Liver (tissue), 9 donors: ENCODE data around the gene DNAJC15. TPM values are rescaled to one million over a fixed set of nuclear protein-coding genes. Genes with fewer than 3 reads are reported as not detected.

Experiments
- DNase-seq: peaks from one replicate; pipeline ENCODE4 v3.0.0-alpha.2; 2017; ENCODE audit warnings: low spot score
- H3K27ac ChIP-seq, 2 donors: one replicate each; pipeline ENCODE4 v1.7.0; 2013; ENCODE audit warnings: inconsistent platforms in 2 of 2, low read length in 2 of 2, control low read depth in 1 of 2, low read depth in 1 of 2, mild to moderate bottlenecking in 1 of 2
- H3K27me3 ChIP-seq, 4 donors: one replicate each; pipeline versions ENCODE4 v1.6.1 to v1.7.0; 2013; ENCODE audit warnings: low read length in 3 of 4, inconsistent platforms in 1 of 4, mild to moderate bottlenecking in 1 of 4, moderate library complexity in 1 of 4; ENCODE audit not compliant: control insufficient read depth in 4 of 4, insufficient read depth in 4 of 4
- H3K36me3 ChIP-seq, 4 donors: one replicate each; pipeline versions ENCODE4 v1.6.1 to v1.7.0; 2013; ENCODE audit warnings: low read length in 3 of 4, mild to moderate bottlenecking in 3 of 4, low read depth in 1 of 4, moderate library complexity in 1 of 4; ENCODE audit not compliant: control insufficient read depth in 4 of 4, insufficient read depth in 3 of 4
- H3K4me1 ChIP-seq, 4 donors: one replicate each; pipeline versions ENCODE4 v1.6.1 to v1.7.0; 2013; ENCODE audit warnings: low read length in 3 of 4, mild to moderate bottlenecking in 3 of 4, moderate library complexity in 1 of 4; ENCODE audit not compliant: control insufficient read depth in 4 of 4, insufficient read depth in 4 of 4
- H3K4me3 ChIP-seq, 3 donors: one replicate each; pipeline versions ENCODE4 v1.6.1 to v1.7.0; 2013; ENCODE audit warnings: low read length in 3 of 3, control low read depth in 1 of 3, low read depth in 1 of 3, mild to moderate bottlenecking in 1 of 3
- H3K9ac ChIP-seq, 2 donors: one replicate each; pipeline ENCODE4 v1.7.0; 2013; ENCODE audit warnings: low read length in 2 of 2, mild to moderate bottlenecking in 2 of 2, moderate library complexity in 2 of 2, control low read depth in 1 of 2, low read depth in 1 of 2
- H3K9me3 ChIP-seq, 4 donors: one replicate each; pipeline versions ENCODE4 v1.6.1 to v1.7.0; 2013; ENCODE audit warnings: low read length in 3 of 4; ENCODE audit not compliant: control insufficient read depth in 4 of 4
- CTCF ChIP-seq: fragments of 150-350 bp; IDR thresholded peaks from 2 replicates; pipeline ENCODE4 v1.5.1; 2017; ENCODE audit warnings: improper control_type of control experiment, low read depth, low read length; ENCODE audit not compliant: missing input control
- EGR1 ChIP-seq, 2 donors: IDR thresholded peaks; 2 replicates each; pipeline ENCODE4 v1.6.1; 2016 to 2018; ENCODE audit warnings: antibody characterized with exemption in 2 of 2, low read depth in 2 of 2
- GABPA ChIP-seq, 2 donors: IDR thresholded peaks in 1 of 2; conservative IDR thresholded peaks in 1 of 2; 2 replicates each; pipeline ENCODE4 v1.6.1; 2016; ENCODE audit warnings: antibody characterized with exemption in 2 of 2, mild to moderate bottlenecking in 1 of 2, moderate library complexity in 1 of 2
- HNF4A ChIP-seq, 2 donors: conservative IDR thresholded peaks; 2 replicates each; pipeline ENCODE4 v1.6.1; 2016; ENCODE audit warnings: antibody characterized with exemption in 2 of 2, mild to moderate bottlenecking in 2 of 2
- HNF4G ChIP-seq: IDR thresholded peaks from 2 replicates; pipeline ENCODE4 v1.6.1; 2016; ENCODE audit warnings: antibody characterized with exemption
- JUND ChIP-seq, 2 donors: IDR thresholded peaks; 2 replicates each; pipeline ENCODE4 v1.6.1; 2016; ENCODE audit warnings: antibody characterized with exemption in 2 of 2
- NR2F2 ChIP-seq: IDR thresholded peaks from 2 replicates; pipeline ENCODE4 v1.6.1; 2016; ENCODE audit warnings: antibody characterized with exemption
- RAD21 ChIP-seq, 2 donors: IDR thresholded peaks; 2 replicates each; pipeline ENCODE4 v1.6.1; 2016; ENCODE audit warnings: antibody characterized with exemption in 2 of 2, mild to moderate bottlenecking in 2 of 2
- REST ChIP-seq: IDR thresholded peaks from 2 replicates; pipeline ENCODE4 v1.6.1; 2016; ENCODE audit warnings: antibody characterized with exemption, mild to moderate bottlenecking
- SP1 ChIP-seq: IDR thresholded peaks from 2 replicates; pipeline ENCODE4 v1.6.1; 2018; ENCODE audit warnings: antibody characterized with exemption, mild to moderate bottlenecking
- TAF1 ChIP-seq: conservative IDR thresholded peaks from 2 replicates; pipeline ENCODE4 v1.6.1; 2016; ENCODE audit warnings: antibody characterized with exemption, mild to moderate bottlenecking
- YY1 ChIP-seq: IDR thresholded peaks from 2 replicates; pipeline ENCODE4 v1.6.1; 2016; ENCODE audit warnings: antibody characterized with exemption, mild to moderate bottlenecking
- WGBS: extraction: QIAGEN DNeasy Blood & Tissue Kit; methylation state at CpG from one replicate; pipeline ENCODE4 v1.1.7; 2013; 5-methylcytosine and 5-hydroxymethylcytosine counted together
- polyA plus RNA-seq, 2 donors: library from polyadenylated mRNA; stranded (reverse) in 1 of 2; unstranded in 1 of 2; fragments of 200-250 nt in 1 of 2; fragments of >200 nt in 1 of 2; fragmentation: Nextera tagmentation in 1 of 2; extraction: Ambion mirVana in 1 of 2; gene quantifications; one replicate each; pipeline versions ENCODE4 v1.2.1 to v1.2.3, GENCODE V29; 2013 to 2015
- total RNA-seq, 2 donors: library from RNA; depleted of rRNA; stranded (reverse); fragments of >200 nt; gene quantifications; one replicate each; pipeline ENCODE4 v1.2.3, GENCODE V29; 2014
- donor health status: healthy.
- donor health status: healthy.
- donor health status: healthy.
- donor health status: healthy.
- donor health status: healthy.

DNAJC15 gene
- total and polyA plus RNA-seq, 4 donors: 5.8 to 55.4 (median 14.0) TPM

GRCh38 chr13:43111559-43112400 lies 88.4 kb downstream of the DNAJC15 start (continued):
- TF ChIP-seq REST: no peak
- TF ChIP-seq YY1: no peak
- TF ChIP-seq CTCF: no peak
- TF ChIP-seq RAD21 (IDR thresholded peaks at IDR 0.05): no peak
- no peak for TF ChIP-seq SP1

- no peaks in the 10 kb centered on the region for H3K4me1 ChIP-seq
- no peak overlapping the region for H3K9ac ChIP-seq
- DNase-seq: no peak
- no peaks in the 10 kb centered on the region for H3K36me3 ChIP-seq
- H3K9me3 ChIP-seq: no peaks in the 10 kb centered on the region
- WGBS: 58% methylated on average over 1 of the region's 1 CpG
- H3K4me3 ChIP-seq: no peak overlapping the region
- no peaks in the 10 kb centered on the region for H3K27me3 ChIP-seq
- TF ChIP-seq TAF1 (no peak), JUND (IDR thresholded peaks at IDR 0.05) (no peak), EGR1 (IDR thresholded peaks at IDR 0.05; ENCODE audit: low read depth in 2 of 2) (no peak), RAD21 (IDR thresholded peaks at IDR 0.05) (no peak), HNF4G (no peak), SP1 (no peak), HNF4A (conservative IDR thresholded peaks at IDR 0.05) (no peak), GABPA (IDR thresholded peaks at IDR 0.05 in 1 of 2, conservative IDR thresholded peaks at IDR 0.05 in 1 of 2) (no peak), NR2F2 (no peak), CTCF (no peak), YY1 (no peak)
- H3K27ac ChIP-seq: no peak overlapping the region
Measured at GRCh38 chr13:43113603-43114002, 90.2 kb downstream of the DNAJC15 start.
